NCI-H2081 (cell line): ENCODE data around the gene LTA4H.
A peak's percentile ranks its signal among the peaks of the same experiment; 100 is the strongest.

Experiments
- DNase-seq, 2 experiments: peaks; one replicate each; lab custom pipeline; 2025; lab: John Stamatoyannopoulos, UW

LTA4H gene

GRCh38 chr12:96057986-96058553 lies 22.7 kb upstream of the LTA4H start:
- no peak for DNase-seq

GRCh38 chr12:96056646-96057455 lies 21.5 kb upstream of the LTA4H start:
- no peak for DNase-seq

- DNase-seq = no peak
Measured at GRCh38 chr12:96054244-96054610, 18.8 kb upstream of the LTA4H start.

DNA sequence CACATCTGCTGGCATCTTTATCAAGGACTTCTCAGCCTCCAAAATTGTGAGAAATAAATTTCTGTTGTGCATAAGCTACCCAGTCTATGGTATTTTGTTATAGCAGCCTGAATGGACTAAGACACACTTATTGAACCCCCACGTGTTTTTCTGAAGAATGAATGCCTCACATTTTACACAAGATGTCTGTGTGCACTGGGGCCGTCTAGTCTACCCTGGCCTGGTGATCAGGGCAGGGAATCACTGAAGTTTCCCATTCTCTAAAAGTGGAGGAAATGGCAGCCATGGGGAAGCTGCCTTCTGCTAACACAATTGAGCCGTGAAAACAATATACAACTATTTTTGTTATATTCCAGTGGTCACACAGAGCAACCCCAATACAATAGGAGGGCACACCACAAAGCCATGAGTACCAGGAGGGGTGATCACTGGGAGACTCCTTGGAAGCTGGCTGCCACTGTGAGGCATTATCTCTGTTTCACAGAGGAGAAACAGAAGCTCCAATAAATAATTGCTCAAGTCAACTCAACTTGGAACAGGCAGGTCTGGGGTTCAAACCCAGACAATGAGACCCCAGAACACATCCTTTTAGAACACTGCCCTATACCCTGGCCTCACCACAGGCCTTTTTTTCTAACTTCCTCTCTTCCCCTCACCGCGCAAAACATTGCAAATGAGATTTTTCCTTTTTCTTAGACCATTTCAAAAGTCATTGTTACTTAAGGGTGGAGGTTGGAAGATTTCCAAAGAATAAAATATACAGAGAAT lies 18.3 kb upstream of the LTA4H start:
- no peak for DNase-seq

- no peak for DNase-seq
Measured at GRCh38 chr12:96051756-96052485, 16.5 kb upstream of the LTA4H start.

DNA sequence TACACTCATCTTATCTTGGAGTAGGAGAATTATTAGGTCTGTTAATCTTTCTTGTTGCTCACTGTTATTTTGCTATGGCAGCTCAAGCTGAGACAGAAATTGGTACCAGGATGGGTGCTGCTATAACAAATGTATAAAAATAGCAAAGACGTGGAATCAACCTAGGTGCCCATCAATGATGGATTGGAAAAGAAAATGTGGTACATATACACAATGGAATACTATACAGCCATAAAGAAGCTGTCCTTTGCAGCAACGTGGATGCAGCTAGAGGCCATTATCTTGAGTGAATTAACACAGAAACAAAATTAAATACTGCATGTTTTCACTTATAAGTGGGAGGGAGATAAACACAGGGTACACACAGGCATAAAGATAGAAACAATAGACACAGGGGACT lies 14.8 kb upstream of the LTA4H start:
- DNase-seq = no peak

GRCh38 chr12:96049101-96049500 lies 13.7 kb upstream of the LTA4H start:
- no peak for DNase-seq

DNA sequence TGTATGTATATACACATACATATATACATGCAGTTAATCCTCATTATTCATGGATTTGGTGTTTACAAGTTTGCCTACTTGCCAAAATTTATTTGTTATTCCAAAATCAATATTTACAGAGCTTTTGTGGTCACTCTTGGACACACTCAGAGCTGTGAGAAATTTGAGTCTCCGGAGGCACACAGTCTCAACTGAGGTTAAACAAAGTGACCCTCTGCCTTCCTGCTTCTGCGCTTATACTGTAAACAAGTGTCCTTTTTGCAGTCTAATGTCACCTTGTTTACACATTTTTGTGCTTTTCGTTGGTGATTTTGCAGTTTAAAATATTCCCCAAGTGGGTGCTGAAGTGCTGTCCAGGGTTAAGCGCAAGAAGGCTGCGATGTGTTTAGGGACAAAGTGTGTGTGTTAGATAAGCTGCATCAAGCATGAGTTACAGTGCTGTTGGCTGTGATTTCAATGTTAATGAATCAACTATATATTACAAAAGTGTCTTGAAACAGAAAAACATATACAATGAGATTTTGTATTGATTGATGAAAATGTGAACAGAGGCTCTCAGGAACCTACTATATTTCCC lies 13.1 kb upstream of the LTA4H start:
- DNase-seq = no peak

DNA sequence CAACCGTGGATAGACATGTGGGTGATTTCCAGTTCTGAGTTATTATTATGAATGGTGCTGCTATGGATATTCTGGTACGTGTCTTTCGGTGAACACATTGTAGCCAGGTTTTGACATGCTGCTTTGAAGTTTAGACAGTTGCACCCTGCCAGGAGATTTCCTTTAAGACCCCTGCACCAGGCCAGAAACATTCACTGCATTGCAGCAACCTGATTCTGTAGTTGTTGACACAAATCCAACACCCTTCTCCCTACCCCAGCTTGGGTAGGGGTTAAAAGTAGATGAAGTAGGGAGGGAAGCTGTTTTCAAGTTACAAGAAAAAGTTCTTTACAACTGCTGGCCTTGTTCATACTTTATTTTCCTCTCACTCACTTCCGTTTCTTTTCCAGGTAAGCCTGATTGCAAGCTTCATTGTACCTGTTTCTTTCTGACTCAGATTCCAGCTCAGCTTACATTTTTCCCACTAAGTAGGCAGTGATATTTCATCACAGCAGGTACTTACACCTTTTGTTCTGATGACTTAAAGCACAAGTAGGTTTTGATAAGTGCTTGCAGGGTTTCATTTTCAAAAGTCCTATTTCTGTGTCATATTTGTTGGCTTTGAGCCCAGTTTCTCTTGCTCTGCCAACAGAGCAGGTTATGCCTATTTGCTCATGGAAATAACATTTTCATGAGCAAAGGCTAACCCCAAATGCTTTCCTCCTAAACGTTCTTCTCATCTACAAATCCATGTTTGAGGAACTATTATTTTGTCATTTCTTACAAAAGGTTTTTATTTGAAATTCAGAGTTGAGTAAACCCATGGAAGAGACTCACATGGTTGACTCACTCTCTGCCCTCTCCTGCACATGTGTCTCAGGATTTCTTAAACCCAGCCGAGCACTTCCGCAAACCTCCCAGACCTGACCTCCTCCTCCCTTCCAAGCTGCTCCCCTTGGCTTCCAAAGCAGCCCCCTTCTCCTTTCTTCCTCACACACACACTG lies 12.1 kb upstream of the LTA4H start:
- DNase-seq = peak; percentile 43 to 72

DNA sequence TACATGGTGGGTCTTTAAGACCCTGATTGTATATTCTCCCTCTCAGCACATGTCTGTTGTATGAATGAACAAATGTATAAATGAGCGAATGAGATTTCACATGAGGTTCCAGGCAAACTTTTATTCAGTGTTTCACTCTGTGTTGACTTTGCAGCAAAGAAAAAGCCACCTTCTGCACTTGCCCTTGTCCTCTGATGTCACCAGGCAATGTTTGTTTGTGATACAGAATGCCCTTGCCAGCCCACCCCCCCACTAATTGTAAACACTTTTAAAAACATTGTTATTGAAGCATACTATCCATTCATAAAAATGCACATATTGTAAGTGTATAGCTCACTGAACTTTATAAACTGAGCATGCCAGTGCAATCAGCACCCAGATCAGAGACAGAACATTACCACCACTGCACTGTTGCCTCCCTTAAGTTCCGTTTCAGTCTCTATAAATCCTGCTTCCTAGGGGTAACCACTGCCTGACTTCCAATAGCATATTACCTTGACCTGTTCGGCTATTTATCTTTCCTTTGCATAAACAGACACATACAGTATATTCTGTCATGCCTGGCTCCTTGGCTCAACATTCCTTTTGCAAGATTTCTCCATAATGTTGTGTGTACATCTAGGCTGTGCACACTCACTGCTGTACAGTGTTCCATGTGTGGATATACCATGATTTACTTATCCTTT lies 11.3 kb upstream of the LTA4H start:
- no peak for DNase-seq

DNA sequence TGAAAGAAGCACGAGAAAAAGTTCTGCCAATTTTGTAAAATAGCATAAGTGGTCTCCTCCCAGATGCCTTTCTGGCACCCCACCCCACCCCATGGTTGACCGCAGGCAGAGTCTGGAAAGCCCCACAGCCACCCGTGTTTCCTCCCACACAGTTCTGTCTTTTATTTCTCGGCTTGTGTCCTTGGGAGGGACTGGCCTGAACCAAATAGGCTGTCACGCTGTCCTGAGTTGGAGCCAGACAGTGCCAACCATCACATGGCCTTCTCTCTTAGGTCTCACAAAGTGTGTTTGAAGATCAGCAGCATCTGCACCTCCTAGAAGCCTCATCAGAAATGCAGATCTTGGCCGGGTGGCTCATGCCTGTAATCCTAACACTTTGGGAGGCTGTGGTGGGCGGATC lies 10.2 kb upstream of the LTA4H start:
- no peak for DNase-seq

DNA sequence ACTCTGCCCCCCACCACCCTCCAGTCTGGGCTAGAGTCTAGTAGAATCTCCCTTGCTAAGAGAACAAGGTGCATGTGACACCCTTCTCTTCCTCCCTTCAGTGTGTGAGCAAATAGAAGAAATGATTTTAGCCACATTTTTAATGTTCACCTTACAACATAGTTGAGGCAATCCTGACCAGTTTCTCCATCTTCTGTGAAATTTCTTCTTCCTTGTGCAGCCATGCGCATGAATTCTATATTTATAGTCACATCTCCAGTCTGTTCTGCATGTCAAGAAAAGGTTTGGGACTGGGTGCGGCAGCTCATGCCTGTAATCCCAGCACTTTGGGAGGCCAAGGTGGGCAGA lies 9.5 kb upstream of the LTA4H start:
- DNase-seq = no peak

DNA sequence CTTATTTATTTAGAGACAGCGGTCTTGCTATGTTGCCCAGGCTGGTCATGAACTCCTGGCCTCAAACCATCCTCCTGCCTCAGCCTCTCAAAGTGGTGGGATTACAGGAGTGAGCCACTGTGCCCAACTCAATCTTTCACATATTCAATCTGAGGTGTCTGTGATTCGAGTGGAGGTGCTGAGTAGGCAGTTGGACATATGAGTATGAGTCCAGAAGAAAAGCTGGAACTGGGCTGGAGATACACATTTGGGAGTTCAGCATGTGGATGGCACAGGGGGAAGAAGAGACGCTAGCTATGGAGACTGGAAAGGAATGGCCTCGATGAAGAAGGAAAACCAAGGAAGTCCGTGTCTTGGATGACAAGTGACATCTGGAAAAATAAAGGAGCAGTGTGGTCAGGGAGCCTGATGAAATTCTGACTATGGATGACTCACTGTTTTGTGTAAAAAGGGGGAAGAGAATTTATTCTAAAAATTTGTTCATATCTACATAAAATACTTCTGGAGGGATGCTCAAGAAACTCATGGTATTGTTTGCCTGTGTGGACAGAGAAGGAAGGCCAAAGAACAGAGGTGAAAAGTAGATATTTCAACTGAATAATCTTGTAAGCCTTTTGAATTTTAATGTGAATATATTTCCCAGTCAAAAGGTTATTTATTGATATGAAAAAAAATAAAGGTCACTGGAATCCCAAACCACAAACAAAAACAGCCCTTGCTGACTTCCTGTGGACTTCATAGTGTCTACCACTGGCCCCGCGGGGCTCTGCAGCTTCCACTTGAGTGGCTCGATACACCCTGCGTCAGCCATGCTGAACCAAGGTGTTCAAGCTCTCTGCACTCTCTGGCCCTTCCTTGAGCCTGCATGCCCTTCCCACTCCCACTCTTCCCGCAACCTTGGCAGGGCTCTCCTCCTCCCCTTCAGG lies 8.9 kb upstream of the LTA4H start:
- no peak for DNase-seq

DNA sequence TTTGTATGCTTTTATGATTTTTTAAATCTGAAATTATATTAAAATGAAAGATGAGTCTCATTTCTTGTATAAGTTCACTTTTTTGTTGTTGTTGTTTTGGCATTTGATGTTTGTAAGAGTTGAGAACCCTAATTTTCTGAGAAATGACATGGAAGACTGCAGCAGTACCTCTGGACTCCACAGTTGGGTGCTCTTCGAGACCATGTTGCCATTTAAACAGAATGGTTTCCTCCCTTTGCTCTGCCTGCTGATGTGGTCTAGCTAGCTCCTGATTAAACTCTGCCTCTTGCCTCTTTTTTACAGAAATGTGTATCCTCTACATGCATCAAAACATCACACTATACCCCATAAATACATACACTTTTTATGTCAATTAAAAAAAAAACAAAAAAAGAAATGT lies 5.8 kb upstream of the LTA4H start:
- no peak for DNase-seq

DNA sequence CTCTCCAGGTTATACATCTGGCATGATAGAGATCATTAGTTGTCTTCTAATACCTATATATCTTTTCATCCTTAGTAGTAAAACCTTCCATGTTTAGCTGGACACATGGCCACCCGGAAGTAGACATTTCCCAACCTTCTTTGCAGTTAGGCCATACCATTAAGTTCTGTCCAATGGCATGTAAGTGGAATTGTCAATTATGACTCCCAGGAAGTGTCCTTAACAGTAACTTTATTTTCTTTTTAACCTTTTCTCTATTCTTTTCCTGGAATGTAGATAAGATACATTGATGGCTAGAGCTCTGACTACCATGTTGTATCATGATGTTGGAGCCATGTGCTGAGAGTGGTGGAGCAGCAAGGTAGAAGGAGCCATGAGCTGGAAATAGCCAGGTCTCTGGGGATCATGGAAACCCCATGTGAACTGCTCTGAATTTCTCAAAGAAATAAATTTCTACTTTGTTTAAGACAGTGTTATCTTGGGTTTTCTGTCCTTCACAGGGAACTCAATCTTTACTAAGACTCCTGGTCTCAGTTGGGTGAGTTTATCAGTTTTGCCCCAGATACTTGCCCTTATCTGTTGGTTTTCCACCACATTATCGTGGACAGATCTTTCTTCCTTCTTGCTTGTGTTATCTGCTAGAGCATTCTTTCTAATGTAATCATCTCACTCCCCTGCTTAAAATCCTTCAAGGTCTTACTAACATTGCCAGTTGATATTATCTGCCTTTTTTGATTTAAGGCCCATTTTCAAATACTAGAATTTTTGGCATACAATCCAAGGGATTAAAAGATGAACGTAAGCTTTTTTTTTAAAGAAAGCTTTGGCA lies 5.1 kb upstream of the LTA4H start:
- no peak for DNase-seq

DNA sequence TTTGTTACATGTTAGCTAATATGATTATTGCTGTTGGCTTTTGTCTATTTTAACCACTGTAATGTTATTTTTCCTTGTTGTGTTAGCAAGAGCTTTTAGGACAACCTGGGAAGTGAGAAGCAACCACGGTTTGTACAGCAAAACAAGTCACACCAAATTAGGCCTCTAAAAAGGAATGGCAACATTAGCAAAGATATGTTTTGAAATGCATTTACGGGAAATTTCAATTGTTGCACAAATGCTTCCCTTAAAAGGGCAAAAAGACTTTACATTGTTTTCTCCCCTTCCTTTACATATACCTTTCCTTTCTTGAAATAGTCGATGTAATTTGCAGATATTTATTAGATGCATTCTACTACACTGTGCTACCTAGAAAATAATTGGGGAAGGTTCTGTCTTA lies 4.1 kb upstream of the LTA4H start:
- no peak for DNase-seq

DNA sequence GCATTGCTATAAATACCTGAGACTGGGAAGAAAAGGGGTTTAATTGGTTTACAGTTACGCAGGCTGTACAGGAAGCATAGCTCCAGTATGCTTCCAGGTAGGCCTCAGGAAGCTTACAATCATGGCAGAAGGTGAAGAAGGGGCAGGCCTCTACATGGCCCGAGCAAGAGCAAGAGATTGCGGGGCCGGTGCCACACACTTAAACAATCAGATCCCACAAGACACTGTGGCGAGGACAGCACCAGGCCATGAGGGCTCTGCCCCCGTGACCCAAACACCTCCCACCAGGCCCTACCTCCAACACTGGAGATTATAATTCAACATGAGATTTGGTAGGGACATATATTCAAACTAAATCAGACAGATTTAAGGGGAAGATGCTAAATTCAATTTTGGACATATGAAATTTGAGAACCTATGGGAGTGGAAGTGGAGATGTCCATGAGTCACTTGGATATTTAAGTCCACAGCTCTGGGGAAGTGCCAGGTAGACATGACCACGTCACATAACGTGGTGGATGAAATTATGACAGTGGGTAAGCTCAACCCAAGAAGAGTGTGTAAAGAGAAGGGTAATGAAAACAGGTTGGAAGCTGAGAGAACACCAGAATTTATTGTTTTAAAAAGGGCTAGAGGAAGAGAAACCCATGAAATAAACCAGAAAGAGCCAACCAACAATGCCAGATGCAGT lies 1.5 kb upstream of the LTA4H start:
- no peak for DNase-seq
